PC-3 (cell line): ENCODE results near the gene MUCL3. TPM values are rescaled to one million over a fixed set of nuclear protein-coding genes. Genes with fewer than 3 reads are reported as not detected.
A peak's percentile ranks its signal among the peaks of the same experiment; 100 is the strongest.

Source experiments
- ATAC-seq: fragments of 200-7000 bp; cut with Tn5 transposase; 2 replicates; pipeline ENCODE4 v1.9.1; 2020; ENCODE audit warnings: mild to moderate bottlenecking, moderate library complexity
- BruUV-seq: library from RNA; stranded (reverse); fragments of 400-500 nt; replicated peaks from 2 replicates; lab custom pipeline; 2021; lab: Mats Ljungman, UMichigan
- CTCF ChIA-PET: fragments of 300-600 bp; sonication (Branson Sonifier 250); formaldehyde crosslinking; loops from one replicate; lab custom pipeline; 2022; ENCODE audit warnings: antibody characterized with exemption; lab: Charles Lee
- POLR2A ChIA-PET: fragments of 300-600 bp; sonication (Branson Sonifier 250); formaldehyde crosslinking; loops from one replicate; lab custom pipeline; 2022; ENCODE audit warnings: antibody characterized with exemption; ENCODE audit not compliant: unreplicated experiment; lab: Charles Lee
- DNase-seq: peaks from one replicate; pipeline ENCODE4 v3.0.0-alpha.2; 2015
- H2AFZ ChIP-seq: fragments of 300-600 bp; sonication (generic); 2 replicates; pipeline ENCODE4 v1.6.0; 2016; ENCODE audit warnings: antibody characterized with exemption, low read length
- H3F3A ChIP-seq: fragments of 300-600 bp; sonication (generic); one replicate; pipeline ENCODE4 v1.6.0; 2017; ENCODE audit warnings: antibody characterized with exemption, low read length, control low read depth, mild to moderate bottlenecking; ENCODE audit not compliant: unreplicated experiment
- H3K27ac ChIP-seq: fragments of 300-600 bp; sonication (generic); 2 replicates; pipeline ENCODE4 v1.5.1; 2016; ENCODE audit warnings: mild to moderate bottlenecking, low read length
- H3K27me3 ChIP-seq: fragments of 300-600 bp; sonication (generic); 2 replicates; pipeline ENCODE4 v1.6.1; 2016; ENCODE audit warnings: low read length, mixed read lengths
- H3K36me3 ChIP-seq: fragments of 300-600 bp; sonication (generic); 2 replicates; pipeline ENCODE4 v1.6.1; 2016; ENCODE audit warnings: low read depth, mixed run types, low read length, mixed read lengths
- H3K4me1 ChIP-seq: fragments of 300-600 bp; sonication (generic); 2 replicates; pipeline ENCODE4 v1.5.1; 2016; ENCODE audit warnings: low read length; ENCODE audit not compliant: insufficient read depth
- H3K4me2 ChIP-seq: fragments of 300-600 bp; sonication (generic); 2 replicates; pipeline ENCODE4 v1.6.0; 2016; ENCODE audit warnings: low read length
- H3K4me3 ChIP-seq: fragments of 300-600 bp; sonication (generic); 2 replicates; pipeline ENCODE4 v1.5.1; 2016; ENCODE audit warnings: mild to moderate bottlenecking, low read length, mixed read lengths
- H3K79me2 ChIP-seq: fragments of 300-600 bp; sonication (generic); 2 replicates; pipeline ENCODE4 v1.6.1; 2017; ENCODE audit warnings: low read length, mixed read lengths
- H3K9ac ChIP-seq: fragments of 300-600 bp; sonication (generic); 2 replicates; pipeline ENCODE4 v1.6.0; 2016; ENCODE audit warnings: mild to moderate bottlenecking, low read length
- H3K9me2 ChIP-seq: fragments of 300-600 bp; sonication (generic); replicated peaks from 2 replicates; pipeline ENCODE4 v1.6.1; 2016; ENCODE audit warnings: mixed run types, low read length, mixed read lengths
- H3K9me3 ChIP-seq: fragments of 300-600 bp; sonication (generic); 2 replicates; pipeline ENCODE4 v1.6.1; 2016; ENCODE audit warnings: low read length, mixed read lengths
- H4K20me1 ChIP-seq: fragments of 300-600 bp; sonication (generic); 2 replicates; pipeline ENCODE4 v1.6.1; 2016; ENCODE audit warnings: low read length, mixed read lengths
- EZH2 ChIP-seq: fragments of 300-600 bp; sonication (generic); IDR thresholded peaks from one replicate; pipeline ENCODE4 v1.6.1; 2017; ENCODE audit warnings: antibody characterized with exemption, mild to moderate bottlenecking, low read length; ENCODE audit not compliant: unreplicated experiment
- EZH2phosphoT487 ChIP-seq: fragments of 300-600 bp; sonication (generic); IDR thresholded peaks from 2 replicates; pipeline ENCODE4 v1.6.1; 2018; ENCODE audit warnings: mild to moderate bottlenecking, antibody characterized with exemption, low read length, borderline replicate concordance
- intact Hi-C: fragments of 100-400 bp; cut with micrococcal nuclease; formaldehyde crosslinking; loops from 2 replicates; pipeline ENCODE4 v1.9.0; 2023
- total RNA-seq: library from RNA; depleted of rRNA; stranded (reverse); fragments of >200 nt; gene quantifications from 2 replicates; pipeline ENCODE4 v1.2.3, GENCODE V29; 2014
- TF ChIP-seq, protein P1 (sequence below): fragments of 300-600 bp; sonication (generic); conservative IDR thresholded peaks from 2 replicates; pipeline ENCODE4 v1.5.1; 2017; ENCODE audit warnings: antibody characterized with exemption, low read depth, mild to moderate bottlenecking, low read length

The MUCL3 gene
- total RNA-seq, 1 experiment from 2014 or later, result 0.04 TPM

DNA sequence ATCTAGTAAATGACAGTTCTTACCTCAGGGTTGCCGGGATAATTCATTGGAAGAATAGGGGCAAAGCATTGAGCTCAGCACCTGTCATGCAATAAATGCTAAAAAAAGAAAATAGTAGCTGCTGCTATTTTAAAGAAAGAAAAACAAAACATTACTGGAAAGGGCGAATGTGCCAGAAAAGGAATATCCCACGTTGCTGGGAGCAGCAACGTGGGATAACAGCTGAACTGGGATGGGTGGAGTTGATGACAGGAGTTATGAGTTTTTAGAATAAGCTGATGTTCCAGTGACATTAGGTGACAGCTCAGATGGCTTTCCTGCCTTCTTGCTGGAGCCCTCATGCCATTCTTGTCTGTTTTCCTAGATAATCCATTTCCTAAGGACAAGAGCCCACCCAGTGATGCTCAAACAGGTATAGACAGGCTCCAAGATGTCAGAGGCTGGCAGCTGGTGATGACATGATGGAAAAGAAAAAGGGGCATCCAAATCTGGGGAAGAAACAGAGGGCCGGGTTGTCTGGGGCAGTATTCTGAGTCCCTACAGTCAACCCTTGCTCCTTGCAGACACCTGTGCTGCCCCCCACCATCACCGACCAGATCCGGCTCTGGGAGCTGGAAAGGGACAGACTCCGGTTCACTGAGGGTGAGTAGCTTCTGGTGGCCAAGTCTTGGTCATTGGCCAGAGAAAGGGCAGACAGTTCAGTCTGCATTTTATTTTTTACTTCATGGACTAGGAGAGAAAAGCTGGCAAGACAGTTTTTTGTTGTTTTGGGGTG, 27.8 kb upstream of the MUCL3 start:
- Histone ChIP-seq H3K4me2 (peak overlapping the region; percentile 89; the same call in 1 of the 2 replicates), H4K20me1 (no peaks in the 10 kb centered on the region), H3F3A (no peaks in the 10 kb centered on the region), H3K27ac (peak overlapping the region; percentile 51), H3K27me3 (no peaks in the 10 kb centered on the region), H3K79me2 (peaks cover 24% of the 10 kb centered on the region), H3K9ac (peak overlapping the region; percentile 87; the same call in 1 of the 2 replicates), H3K4me1 (peaks cover 35% of the 10 kb centered on the region), H3K9me3 (no peaks in the 10 kb centered on the region), H3K9me2 (no peaks in the 10 kb centered on the region), H3K4me3 (peak overlapping the region; percentile 67; the same call in 1 of the 2 replicates), H2AFZ (peak overlapping the region; percentile 73; the same call in 1 of the 2 replicates), H3K36me3 (peaks cover 11% of the 10 kb centered on the region; the same call in 1 of the 2 replicates)
- TF ChIP-seq, protein P1, sequence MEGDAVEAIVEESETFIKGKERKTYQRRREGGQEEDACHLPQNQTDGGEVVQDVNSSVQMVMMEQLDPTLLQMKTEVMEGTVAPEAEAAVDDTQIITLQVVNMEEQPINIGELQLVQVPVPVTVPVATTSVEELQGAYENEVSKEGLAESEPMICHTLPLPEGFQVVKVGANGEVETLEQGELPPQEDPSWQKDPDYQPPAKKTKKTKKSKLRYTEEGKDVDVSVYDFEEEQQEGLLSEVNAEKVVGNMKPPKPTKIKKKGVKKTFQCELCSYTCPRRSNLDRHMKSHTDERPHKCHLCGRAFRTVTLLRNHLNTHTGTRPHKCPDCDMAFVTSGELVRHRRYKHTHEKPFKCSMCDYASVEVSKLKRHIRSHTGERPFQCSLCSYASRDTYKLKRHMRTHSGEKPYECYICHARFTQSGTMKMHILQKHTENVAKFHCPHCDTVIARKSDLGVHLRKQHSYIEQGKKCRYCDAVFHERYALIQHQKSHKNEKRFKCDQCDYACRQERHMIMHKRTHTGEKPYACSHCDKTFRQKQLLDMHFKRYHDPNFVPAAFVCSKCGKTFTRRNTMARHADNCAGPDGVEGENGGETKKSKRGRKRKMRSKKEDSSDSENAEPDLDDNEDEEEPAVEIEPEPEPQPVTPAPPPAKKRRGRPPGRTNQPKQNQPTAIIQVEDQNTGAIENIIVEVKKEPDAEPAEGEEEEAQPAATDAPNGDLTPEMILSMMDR, result no peak
- no peak for TF ChIP-seq EZH2
- TF ChIP-seq EZH2phosphoT487, result no peak
- CTCF ChIA-PET, result interaction anchor here (0.6 to 3.6 kb wide), 9 partner anchors 27 to 174 kb away, joined by 3 to 23 read pairs (median 5); no protein-coding TSS in a partner anchor
- DNase-seq (no peak), ATAC-seq (no peak)
- intact Hi-C loops, result no loop called here
- POLR2A ChIA-PET, result interaction anchor here (0.5 to 0.6 kb wide), 3 partner anchors 29 to 172 kb away, joined by 6 to 8 read pairs (median 6); no protein-coding TSS in a partner anchor
- BruUV-seq, result no TSS peak

DNA sequence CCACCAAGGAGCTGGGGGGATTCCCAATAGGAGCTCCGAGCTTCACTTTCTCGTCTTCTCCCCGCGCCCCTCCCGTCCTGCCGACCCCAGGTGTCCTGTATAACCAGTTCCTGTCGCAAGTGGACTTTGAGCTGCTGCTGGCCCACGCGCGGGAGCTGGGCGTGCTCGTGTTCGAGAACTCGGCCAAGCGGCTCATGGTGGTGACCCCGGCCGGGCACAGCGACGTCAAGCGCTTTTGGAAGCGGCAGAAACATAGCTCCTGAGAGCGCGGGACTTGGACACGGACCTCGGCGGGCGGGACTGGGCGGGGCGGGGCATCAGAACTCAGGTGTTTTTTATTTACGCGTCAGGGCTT, 27.1 kb upstream of the MUCL3 start:
- peaks cover 11% of the 10 kb centered on the region; the same call in 1 of the 2 replicates for H3K36me3 ChIP-seq
- TSS peak; percentile 85 for BruUV-seq
- TF ChIP-seq, protein P1, result no peak
- no peak for TF ChIP-seq EZH2phosphoT487

More for the DNA sequence above, 27.1 kb upstream of the MUCL3 start:
- Histone ChIP-seq H3K9ac (peak overlapping the region; percentile 87), H4K20me1 (no peaks in the 10 kb centered on the region), H3K4me2 (peak overlapping the region; percentile 89), H3K4me3 (peak overlapping the region; percentile 67), H3F3A (no peaks in the 10 kb centered on the region), H3K4me1 (peaks cover 34% of the 10 kb centered on the region), H3K9me3 (no peaks in the 10 kb centered on the region), H3K79me2 (peaks cover 17% of the 10 kb centered on the region), H3K27ac (peak overlapping the region; percentile 51), H3K27me3 (no peaks in the 10 kb centered on the region), H2AFZ (peak overlapping the region; percentile 73; the same call in 1 of the 2 replicates), H3K9me2 (no peaks in the 10 kb centered on the region)
- ChIA-PET POLR2A (interaction anchor here (0.6 kb wide), 1 partner anchor 171 kb away, joined by 6 read pairs; no protein-coding TSS in a partner anchor), CTCF (interaction anchor here (0.6 to 3.6 kb wide), 15 partner anchors 28 to 447 kb away, joined by 3 to 48 read pairs (median 5); partner anchors contain the start of gene PSORS1C1)
- intact Hi-C loops, result loop anchor here (1.0 kb wide), 2 partner anchors 28 to 85 kb away; no protein-coding TSS in a partner anchor
- ATAC-seq (no peak), DNase-seq (no peak)
